GM12875 (cell line): ENCODE measurements around the gene NDST1.

ENCODE experiments used
- H3K4me3 ChIP-seq: one replicate; pipeline ENCODE4 v1.5.1; 2011; ENCODE audit warnings: low read depth, low read length, control low read depth
- CTCF ChIP-seq: IDR thresholded peaks from 2 replicates; pipeline ENCODE4 v1.5.1; 2011; ENCODE audit warnings: low read depth, mild to moderate bottlenecking, control low read depth, inconsistent platforms, low read length, moderate library complexity, borderline replicate concordance; ENCODE audit not compliant: insufficient read depth

Gene NDST1

GRCh38 chr5:150567031-150567717, 59.2 kb downstream of the NDST1 start:
- no peak for TF ChIP-seq CTCF
- H3K4me3 ChIP-seq, result no peak overlapping the region

DNA sequence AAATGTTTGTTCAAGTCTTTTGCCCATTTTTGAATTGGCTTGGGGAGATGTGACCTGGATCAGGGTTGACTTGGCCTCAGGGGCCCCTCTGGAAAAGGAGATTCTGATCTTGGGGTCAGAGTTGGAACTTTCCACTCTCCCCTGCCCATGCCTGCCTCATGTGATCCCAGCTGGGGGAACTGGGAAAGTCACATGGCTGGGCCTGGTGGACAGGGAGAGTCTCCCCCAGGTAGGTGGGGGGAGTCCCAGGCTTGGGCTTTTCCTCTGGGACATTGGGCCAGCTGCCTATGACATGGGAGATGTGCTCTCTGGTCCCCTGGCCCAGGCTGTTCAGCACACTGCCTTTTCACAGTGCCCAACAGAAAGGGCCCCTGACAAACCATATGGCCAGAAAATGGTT, 60.7 kb downstream of the NDST1 start:
- no peak for TF ChIP-seq CTCF
- H3K4me3 ChIP-seq, result no peak overlapping the region

DNA sequence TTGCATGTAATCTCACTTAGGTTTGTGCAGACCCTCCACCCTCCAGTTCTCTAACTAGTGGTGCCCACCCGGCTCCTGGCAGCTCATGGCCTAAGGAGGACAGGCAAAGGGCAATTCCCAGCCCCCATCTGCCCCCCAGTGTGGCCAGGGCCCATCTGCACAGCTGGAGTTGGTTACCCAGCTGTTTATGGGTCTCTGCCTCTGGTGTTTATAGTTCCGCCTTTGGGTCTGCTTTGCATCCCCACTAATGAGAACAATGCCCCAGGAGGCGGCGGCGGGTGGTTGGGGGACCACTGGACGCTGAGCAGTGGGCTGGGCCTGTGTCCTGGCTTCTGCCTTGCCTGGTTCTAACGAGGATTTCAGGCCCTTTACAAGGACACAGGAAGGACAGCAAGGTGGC, 62.4 kb downstream of the NDST1 start:
- no peak for TF ChIP-seq CTCF

DNA sequence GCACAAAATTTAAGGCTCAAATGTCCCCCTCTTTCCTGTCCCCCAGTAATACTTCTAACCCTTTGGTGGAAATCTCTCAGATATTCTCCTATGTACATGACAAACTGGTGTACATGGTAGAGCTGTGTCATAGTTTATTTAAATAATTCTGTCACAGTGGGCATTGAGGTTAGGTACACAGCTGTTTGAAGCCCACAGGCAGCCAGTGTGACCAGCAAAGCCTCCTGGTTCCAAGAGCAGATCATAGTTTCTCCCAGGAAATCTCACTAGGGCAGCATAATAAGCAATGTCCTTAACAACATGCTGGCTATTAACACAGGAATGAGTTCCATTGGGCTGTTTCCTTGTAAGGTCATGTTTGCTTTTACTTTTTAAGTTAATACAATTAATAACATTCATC, 63.9 kb downstream of the NDST1 start:
- no peak overlapping the region for H3K4me3 ChIP-seq
- no peak for TF ChIP-seq CTCF

More for the DNA sequence above, 62.4 kb downstream of the NDST1 start:
- H3K4me3 ChIP-seq, result no peak overlapping the region

GRCh38 chr5:150573216-150573615, 65.3 kb downstream of the NDST1 start:
- TF ChIP-seq CTCF, result no peak
- no peak overlapping the region for H3K4me3 ChIP-seq

DNA sequence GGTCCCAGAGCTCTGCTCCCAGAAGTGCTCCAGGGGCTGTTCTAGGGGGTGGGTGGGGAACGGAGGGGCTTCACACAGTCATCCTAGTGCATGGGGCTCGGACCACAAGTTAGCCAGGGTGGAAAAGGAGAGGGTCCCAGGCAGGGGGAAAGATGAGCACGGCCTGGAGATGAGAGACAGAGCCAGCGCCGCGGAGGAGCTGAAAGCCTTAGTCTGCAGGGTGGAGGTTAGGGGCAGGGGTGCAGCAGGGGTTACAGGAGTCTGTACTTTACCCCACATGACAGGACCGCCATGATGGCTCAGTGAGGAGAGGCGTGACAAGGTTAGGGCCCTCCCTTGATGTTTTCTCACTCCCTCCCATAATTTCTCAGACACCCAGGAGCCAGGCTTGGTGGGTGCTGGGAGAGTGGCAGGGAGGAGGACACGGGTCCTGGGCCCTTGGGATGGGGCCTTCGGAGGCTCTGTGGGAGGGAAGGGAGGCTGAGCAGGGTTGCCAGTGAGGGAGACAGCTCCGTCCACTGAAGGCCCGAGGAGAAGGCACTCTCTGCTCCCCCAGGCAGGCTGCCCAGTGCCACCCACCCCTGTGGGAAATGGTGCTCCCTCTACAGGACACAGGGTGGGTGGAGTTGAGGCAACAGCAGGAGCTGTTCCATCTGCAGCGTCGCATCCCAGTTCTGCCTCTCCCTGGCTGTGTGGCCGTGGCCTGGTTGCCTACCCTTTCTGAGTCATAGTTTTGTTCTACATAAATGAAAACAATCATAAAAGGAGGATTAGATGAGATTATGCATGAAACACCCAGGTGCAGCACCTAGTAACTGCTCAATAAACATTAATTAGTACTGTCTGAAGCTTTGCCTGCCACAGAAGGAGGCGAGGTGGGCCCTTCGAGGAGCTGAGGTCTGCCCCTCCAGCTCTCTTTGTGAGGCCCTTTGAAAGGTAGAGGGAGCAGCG, 66.2 kb downstream of the NDST1 start:
- 0 out of 2 replicates have a peak, but pooled peaks have one; percentile 17 for TF ChIP-seq CTCF
- H3K4me3 ChIP-seq, result no peak overlapping the region
